Activated CD8-positive, alpha-beta memory T cell treated with anti-CD3 and anti-CD28 coated beads, Interleukin-2, amount 50 U/mL, for 24 hours (primary cell): ENCODE measurements around the gene BACH2.
"Not testable (repeated sequence)": the region's sequence is repeated elsewhere in the genome, so short reads cannot be mapped to it uniquely, and the experiment has no call there.

Experiments used
- DNase-seq: peaks from one replicate; pipeline ENCODE4 v3.0.0-alpha.2; 2020; ENCODE audit errors: extremely low read depth

Gene BACH2

DNA sequence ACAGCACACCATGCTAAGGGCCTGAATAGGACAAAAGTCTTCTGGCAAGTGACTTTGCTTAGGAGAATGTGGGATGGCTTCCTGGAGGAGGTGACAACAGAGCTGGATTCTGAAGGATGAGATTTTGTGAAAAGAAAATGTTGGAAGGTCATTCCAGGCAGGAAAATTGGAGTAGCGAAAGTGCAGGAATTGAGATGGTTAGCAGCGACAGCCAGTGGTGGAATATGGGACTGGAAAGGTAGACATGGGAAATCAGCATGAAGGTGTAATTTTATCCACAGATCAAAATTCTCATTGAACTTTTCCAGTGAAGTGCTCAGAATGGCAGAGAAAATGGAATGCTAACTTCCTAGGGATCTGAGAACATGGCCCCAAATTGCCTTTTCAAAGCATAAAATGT is 5.7 kb upstream of the BACH2 start:
- no peak for DNase-seq

DNA sequence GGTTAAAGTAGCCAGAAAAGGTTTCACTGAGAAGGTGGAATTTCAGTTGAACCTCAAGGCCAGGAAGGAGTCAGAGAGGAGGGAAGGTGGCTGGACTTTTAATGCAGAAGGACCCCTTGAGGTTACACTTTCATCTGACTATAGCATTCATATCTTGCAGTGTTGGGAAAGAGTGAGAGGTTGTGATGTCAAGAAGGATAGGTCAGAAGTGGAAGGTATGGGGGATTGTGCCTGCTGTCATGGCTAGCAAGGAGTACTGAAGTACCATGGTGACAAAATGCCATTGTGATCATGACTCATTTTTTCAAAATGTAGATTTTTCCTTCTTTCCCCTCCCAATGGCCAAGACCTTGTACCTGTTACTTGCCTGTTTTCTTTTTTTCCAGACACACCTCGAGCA is 5.2 kb upstream of the BACH2 start:
- no peak for DNase-seq

GRCh38 chr6:90298459-90299053 is 1.9 kb upstream of the BACH2 start:
- no peak for DNase-seq

- no peak for DNase-seq
Observed at GRCh38 chr6:90297867-90298381, 1.3 kb upstream of the BACH2 start.

GRCh38 chr6:90297115-90297866 is 648 bp upstream of the BACH2 start:
- DNase-seq: no peak

- no peak for DNase-seq
Observed at GRCh38 chr6:90295854-90296340, 746 bp downstream of the BACH2 start.

- DNase-seq: peak; percentile 68
Observed at GRCh38 chr6:90294989-90295853, 1.4 kb downstream of the BACH2 start.

DNA sequence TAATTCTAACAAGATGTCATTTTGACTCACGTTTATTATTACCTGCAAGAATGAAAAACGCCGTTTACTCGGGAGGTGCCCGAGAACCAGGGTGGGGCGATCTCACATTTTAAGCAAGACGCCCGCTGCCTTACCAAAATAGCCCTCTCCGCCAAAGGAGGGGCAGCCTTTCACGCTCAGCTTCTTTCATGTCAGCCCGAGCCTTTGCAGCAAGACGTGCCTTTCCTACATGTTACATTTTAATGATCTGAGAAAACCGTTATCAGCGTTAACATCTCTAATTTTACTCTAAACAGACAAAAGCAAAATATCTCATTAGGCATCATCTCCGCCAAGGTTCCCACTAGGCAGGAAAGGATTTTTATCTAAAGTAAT is 2.0 kb downstream of the BACH2 start:
- DNase-seq: no peak

DNA sequence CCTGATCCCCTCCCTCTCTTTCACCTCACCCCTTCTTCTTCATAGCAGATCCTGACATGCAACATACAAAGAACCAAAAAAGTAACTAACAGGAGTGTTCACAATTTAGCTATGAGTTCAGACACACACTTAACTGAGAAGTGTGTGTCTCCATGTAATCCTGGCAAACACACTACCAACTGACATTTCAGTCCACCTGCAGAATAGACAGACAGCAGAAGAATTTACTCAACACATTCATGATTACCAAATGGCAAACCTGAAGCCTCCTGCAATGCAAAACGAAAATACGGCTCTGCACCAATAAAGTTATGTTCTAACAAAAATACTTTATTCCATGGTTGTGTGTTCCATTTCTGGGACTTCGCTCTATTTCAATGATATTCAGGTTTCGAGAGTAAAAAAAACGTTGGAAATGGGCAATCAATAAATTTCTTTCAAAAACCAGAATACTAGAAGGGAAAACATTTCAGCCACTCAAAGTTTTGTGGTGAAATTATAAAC is 2.6 kb downstream of the BACH2 start:
- DNase-seq: no peak

GRCh38 chr6:90293319-90293953 is 3.2 kb downstream of the BACH2 start:
- no peak for DNase-seq

DNA sequence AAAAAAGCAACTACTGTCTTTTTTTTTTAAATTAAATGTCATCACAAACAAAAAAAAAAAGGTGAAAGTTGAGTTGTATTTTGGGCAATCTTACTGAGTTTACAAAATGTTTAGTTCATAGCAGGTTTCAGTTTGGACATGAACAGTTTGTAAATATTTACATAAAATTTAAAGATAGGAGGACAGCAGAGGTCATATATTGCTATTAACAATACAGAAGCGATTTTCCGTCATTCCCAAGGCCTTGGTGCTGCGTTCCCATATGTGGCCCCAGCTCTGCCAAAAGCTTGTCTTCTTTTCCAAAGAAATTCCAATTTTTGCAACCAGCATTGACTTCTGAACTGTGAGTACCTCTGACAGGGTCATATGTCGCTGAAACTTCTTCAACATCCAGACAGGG is 5.1 kb downstream of the BACH2 start:
- no peak for DNase-seq

DNA sequence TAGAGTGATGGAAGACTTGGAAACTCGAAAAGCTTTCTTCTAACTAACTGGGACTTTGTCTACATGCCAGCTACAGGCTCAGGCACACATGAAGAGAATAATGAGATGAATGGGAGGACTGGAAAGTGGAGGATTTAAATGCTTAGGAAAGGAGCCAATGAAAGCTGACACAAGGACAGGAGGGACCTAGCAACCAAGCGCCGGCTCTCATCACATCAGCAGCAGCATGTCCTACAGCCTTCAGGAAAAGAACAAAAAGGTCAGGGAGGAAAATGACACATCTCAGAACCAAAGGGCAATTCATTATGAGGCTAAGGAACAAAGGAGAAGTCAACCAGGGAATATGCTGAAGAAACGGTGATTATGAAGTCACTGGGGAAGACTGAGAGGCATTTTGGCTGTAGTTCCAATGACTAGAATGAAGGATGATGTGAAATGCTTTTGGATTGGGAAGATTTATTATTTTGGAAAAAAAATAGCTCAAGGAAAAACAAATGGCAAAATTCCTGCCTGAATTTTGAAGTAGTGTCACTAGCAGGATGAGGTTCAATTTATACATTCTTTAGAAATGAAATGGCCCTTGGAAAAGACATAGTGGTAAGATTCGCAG is 5.7 kb downstream of the BACH2 start:
- no peak for DNase-seq

DNA sequence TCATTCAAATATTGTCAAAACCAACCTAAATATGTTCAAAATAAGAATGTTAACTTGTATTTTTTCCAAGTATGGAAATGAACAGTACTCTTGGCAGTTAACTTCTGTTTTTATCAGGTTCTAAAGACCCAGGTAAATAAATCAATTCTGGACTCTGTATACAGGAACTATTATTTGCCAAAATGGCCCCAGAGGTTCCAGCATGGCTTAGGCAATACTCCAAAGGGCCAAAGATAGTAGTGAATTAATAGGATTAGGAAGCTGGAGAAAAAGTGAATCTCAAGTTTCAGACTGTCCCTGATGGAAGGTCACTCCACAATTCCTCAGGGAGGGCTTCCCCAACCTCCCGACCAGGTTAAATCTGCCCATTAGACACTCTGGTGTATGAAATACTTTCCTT is 6.7 kb downstream of the BACH2 start:
- no peak for DNase-seq

DNA sequence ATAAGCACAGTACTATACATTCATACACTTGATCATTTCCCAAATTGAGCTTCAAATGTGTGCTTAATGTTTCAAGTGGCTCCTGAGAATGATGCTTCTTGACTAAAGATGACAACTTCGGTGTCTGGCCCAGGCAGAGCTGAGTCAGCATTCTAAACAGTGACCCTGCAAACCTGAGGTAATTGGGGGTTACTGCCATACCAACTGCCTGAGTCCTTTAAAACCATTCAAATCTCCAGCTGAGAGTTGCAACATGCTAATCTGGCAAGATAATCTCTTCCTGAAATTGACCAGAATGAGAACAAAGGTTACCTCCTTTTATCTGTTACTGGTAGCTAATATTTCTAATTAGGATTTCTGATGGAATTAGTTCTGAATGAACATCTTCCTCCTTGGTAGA is 8.2 kb downstream of the BACH2 start:
- DNase-seq: no peak

DNA sequence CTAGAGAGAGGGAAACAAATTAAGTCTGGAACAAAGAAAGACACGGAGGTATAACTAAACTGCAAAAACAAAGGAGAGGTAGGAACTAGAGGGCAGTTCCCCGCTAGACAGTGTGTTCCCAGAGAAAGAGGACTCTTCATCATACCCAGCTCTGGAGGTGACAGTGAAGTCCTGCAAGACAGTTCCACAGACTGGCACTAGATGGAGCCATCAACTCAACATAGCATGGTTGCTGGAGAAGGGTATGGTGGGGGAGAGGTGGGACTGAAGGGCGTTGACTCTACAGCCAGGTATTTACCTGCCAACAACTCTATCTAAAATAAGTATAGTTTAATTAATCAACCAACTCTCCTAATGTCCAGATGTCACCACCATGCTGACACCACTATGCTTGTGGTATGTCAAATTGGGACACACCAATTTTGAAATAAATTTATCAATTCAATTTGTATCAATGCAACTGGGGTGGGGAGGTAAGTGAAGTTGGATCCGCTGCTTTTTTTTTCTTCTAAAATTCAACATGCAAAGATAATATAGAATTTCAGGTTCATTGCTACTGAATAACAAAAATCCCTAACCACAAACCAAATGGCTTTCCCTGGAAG is 9.7 kb downstream of the BACH2 start:
- no peak for DNase-seq

DNA sequence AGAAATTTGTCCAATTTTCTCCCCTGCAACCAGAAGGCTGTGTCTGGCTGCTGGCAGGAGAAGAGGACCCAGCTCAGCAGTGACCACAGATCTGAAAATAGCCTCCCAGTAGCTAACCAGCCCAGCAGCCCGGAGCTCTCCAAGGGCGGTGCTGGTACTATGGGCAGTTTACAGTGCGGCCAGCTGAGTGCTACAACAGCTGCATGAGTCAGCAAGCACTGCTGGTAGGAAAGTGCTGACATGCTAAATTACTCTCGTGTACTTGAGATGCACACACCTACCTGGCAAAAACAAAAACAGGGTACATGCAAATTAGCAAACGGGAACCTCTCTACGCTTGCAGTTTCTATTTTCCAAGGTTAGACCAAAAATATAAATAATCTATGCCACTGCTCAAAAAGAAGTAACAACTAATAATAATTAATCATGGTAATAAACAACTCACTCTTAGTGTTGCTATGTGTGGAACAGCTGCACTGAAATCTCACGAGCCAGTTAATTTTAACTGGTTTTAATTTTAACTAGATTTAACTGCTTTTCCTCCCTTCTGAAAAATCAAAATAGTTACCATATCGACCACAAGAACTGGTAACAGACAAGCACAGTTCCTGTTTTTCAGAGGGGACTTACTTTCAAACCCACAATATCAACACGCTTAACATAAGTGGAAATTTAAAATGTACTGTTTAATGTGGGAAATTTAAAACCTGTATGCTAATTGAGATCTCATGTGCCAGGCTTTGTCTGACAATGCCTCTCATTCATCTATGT is 10.8 kb downstream of the BACH2 start:
- no peak for DNase-seq

DNA sequence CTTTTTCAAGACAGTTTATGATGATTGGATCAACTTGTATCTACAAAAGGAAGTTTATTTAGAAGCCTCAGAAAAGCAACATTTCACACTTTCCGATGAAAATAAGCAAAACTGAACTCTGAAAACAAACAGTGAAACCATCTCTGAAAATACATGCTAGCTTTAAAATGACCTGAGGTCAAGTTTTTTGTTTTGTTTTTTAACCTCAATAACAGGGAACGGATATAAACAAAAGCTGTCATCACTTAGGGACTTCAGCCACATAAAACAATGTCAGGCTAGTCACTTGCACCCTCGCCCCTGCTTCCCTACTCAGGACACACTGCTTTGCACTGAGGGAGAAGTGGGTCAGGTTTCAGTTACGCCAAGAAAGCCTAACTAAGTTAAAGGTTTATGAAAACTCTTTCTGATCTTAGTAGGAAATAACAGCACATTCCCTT is 11.6 kb downstream of the BACH2 start:
- DNase-seq: no peak

DNA sequence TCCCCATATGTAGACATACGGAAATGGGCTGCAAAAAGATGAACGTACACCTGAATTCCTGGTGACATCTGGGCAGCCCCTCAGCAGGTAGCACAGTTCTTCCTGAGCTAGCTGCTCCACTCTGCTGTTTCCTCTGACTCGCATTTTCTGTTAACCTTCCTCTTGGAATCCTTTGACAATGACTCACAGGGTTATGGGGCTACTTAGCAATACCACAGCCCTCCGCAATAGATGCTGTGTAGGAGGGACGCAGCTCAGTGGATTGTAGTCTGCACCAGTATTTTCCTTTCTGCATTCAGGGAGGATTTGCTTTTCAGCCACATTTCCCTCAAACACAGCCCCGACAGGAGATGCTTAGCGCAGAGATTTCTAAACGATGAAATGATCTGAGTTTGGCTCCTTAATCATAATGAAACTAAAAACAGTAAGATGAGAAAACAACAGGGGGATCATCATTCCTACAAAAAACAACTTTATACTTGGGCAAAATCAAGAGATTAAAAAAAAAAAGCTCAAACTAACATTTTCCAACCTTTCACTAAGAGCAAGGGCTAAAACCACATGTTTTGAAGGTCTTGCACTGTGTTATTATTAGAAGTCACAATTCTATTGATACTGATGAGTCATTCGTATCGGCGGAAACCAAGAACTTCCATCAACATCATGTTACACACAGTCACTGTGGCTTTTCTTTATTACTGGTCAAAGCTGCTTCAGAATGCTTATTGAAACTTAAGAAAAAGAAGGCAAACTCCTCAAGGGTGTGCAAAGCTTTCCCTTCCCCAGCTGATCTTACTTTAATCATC is 12.2 kb downstream of the BACH2 start:
- DNase-seq: no peak

DNA sequence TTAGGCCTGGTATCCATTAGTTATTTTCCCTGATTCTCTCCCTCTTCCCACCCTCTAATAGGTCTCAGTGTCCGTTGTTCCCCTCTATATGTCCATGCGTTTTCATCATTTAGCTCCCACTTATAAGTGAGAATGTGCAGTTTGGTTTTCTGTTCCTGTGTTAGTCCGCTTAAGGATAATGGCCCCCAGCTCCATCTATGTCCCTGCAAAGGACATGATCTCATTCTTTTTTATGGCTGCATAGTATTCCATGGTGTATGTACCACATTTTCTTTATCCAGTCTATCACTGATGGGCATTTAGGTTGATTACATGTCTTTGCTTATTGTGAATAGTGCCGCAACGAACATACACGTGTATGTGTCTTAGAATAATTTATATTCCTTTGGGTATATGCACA is 14.4 kb downstream of the BACH2 start:
- DNase-seq: not testable (repeated sequence)
